ENCODE results near the gene ZNF740.
"Not testable (repeated sequence)": the region's sequence is repeated elsewhere in the genome, so short reads cannot be mapped to it uniquely, and the experiment has no call there.

ZNF740 gene, protein sequence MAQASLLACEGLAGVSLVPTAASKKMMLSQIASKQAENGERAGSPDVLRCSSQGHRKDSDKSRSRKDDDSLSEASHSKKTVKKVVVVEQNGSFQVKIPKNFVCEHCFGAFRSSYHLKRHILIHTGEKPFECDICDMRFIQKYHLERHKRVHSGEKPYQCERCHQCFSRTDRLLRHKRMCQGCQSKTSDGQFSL

DNA sequence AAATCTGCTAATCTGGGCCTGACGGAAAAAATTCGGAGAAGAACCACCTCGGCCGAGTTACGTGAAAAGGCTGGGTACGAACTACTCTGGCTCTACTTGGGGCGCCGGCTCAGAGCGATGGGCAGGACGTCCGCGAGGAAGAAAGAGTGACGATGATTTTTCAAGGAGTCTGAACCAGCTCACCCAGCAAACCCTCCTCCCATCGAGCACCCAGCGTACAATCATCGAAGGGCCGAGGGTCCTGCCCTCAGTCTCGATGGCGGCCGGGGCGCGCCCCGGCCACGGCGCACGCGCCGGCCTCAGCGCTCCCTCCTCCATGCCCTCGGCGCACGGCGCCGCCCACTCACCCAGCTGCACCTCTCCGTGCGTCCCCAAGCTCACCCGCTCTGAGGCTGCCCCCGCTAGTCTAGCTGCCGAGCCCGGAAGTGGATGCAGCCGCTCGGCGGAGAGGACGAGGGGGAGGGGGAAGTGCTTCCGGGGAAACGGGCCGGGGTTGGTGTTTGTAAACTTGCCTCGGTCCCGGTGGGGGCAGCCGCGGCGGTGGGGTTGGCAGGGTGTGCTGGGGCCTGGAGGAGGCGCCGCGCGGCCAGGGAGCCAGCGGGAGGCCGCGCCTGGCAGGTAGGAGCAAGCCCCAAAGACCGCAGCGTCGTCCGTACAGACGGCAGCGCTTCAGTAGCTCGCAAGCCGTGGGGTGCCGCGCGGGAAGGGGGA is at the start of gene ZNF740, which contains the start of gene CSAD:
Gene ZNF740 (plus strand): TSS at position 503 of the 711 bp plus-strand sequence. CDS start 1,262 bp downstream, outside the sequence.
Gene CSAD (minus strand): TSS at position 706 of the 711 bp plus-strand sequence. CDS start 7,455 bp downstream, outside the sequence.
- DNase-seq (ENCODE audit: low spot score), result peak; percentile 98

DNA sequence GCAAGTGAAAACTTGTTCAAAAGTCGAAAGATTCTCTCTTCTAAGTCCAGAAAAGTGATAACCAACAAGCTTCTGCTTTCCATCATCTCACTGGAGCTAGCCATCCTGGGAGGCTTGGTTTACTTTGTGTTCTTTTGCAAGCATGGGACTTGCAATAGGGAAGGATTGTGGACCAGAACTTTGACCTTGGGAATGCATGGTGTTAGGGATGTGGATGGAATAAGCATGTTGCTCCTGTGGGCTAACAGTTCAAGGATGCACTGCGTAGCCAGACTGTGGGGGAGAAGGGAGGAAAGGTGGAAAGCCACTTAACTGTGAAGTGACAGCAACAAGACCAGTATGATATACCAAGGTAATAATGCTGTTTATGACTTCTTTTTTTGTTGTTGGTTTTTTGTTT is 48.7 kb upstream of the ZNF740 start:
- DNase-seq (ENCODE audit: low spot score), result no peak

DNA sequence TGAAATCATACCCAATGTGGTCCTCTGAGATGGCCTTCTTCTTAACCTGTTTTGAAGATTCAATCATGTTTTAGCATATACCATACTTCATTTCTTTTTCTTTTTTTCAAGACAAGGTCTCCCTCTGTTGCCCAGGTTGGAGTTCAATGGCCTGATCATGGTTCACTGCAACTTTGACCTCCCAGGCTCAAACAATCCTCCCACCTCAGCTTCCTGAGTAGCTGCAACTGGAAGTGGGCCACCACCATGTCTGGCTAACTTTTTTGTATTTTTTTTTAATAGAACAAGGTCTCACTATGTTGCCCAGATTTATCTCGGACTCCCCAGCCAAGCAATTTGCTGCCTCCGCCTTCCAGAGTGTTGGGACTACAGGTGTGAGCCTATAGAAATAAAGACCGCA is 46.8 kb upstream of the ZNF740 start:
- no peak for DNase-seq (ENCODE audit: low spot score)

DNA sequence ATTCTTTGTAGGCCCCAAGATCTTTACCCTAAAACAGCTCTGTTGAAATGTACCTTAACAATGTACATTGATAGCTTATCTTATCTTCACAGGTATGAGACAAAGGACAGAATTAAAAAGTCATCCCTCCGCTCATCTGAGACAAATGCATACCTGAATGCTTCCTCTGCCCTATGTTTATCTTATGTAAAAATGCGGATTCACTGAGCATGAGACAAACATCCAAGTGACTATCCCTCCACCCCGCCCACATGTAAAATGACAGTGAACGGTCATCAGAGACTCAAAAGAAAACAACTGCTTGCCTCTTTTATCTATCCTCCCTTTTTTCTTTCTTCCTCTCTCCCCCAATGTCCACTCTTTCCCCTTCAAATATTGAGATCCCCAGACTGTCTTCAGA is 37.2 kb upstream of the ZNF740 start:
- DNase-seq (ENCODE audit: low spot score), result no peak

DNA sequence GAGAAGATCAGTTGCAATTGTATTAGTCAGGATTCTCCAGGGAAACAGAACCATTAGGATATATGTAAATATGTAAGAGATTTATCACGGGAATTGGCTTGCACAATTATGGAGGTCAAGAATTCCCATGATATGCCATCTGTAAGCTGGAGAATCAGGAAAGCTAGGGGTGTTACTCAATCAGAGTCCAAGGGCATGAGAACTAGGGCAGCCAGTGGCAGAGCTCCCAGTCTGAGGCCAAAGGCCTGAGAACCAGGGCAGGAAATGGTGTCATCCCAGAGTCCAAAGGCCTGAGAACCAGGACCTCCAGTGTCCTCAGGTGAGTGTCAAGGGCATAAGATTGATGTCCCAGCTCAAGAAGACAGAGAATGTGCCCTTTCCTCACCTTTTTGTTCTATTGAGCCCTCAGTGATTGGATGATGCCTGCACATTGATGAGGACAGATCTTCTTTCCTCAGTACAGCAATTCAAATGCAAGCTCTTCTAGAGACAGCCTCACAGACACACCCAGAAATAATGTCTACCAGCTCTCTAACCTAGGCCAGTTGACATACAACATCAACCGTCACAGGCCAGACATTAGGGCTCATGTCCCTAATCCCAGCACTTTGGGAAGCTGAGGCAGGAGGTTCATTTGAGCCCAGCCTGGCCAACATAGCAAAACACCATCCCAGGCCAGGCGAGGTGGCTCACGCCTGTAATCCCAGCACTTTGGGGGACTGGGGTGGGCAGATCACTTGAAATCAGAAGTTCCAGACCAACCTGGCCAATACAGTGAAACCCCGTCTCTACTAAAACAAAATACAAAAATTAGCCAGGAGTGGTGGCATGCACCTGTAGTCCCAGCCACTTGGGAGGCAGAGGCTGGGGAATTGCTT is 34.9 kb upstream of the ZNF740 start:
- DNase-seq (ENCODE audit: low spot score), result no peak

DNA sequence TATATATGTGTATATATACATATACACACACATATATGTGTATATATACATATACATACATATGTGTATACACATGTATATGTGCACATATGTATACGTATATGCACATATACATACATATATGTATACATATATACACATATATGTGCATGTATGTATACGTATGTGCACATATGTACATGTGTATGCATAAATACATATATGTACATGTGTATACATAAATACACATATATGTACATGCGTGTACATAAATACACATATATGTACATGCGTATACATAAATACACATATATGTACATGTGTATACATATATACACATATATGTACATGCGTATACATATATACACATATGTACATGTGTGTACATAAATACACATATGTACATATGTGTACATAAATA is 33.3 kb upstream of the ZNF740 start:
- no peak for DNase-seq (ENCODE audit: low spot score)

DNA sequence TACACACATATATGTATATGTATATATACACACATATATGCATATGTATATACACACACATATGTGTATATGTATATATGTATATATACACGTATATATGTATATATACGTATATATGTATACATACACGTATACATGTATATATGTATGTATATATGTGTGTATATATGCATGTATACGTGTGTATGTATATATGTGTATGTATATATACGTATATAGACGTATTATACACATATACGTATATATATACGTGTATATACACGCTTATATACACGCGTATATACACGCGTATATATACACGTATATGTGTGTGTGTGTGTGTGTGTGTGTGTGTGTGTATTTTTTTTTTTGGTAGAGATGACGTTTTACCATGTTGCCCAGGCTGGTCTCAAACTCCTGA is 32.9 kb upstream of the ZNF740 start:
- no peak for DNase-seq (ENCODE audit: low spot score)

DNA sequence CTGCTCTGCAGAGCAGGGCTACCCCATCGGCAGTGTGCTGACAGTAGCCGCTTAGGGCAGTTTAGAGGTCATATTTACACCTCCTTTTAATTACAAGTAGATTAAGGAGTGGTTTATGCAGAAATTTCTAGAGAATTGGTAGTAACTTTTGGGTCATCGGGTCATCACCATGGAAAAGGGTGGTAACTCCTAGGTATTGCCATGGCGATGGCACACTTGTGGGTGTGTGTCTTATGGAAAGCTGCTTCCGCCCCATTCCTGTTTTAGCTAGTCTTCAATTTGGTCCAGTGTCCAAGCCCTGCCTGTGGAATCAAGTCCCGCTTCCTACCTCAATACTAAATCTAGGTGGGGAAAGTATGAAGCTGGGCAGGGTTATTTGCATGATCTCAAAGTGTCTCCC is 29.5 kb upstream of the ZNF740 start:
- no peak for DNase-seq (ENCODE audit: low spot score)

DNA sequence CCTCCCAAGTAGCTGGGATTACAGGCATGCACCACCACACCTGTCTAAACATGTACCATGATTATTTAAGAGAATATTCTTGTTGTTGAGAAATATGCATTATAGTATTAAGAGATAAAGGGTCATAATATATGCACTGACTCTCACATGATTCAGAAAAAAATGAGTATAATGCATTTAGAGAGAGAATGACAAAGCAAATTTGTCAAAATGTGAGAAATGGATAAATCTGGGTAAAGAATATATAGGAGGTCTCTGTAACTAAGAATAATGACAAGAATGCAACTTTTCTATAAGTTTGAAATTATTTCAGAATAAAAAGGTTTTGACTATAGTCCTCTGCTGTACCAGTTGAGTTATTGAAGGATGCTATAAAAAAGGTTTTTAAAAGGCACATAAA is 28.1 kb upstream of the ZNF740 start:
- DNase-seq (ENCODE audit: low spot score), result no peak

DNA sequence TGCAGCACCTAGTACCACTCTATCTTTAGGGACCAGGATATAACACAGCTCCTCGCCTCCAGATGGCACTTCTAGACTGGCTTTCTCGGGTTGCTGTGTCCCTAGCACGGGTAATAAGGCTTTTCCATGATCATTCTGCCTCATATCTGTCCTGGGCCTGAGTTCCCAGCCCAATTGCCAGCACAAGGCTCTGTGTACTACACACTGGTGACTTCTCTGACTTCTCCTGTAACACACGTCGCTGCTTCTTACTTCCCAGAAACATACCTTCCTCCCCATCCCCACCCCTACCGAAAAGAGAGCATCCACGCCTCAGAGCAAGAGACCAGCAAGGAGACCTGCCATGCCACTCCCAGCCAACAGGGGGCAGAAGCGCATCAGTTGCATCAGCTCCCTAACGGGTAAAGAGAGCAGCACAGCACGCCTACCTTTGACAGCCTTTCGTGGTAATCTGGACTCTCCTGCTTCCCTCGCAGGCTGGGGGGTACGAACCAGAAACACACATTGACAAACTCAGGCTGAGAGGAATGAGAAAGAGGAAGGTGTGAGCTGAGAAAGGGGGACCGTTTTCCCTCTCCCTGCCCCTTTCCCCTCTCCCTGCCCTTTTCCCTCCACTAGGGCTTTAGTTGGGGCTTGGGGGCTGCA is 21.2 kb upstream of the ZNF740 start:
- DNase-seq (ENCODE audit: low spot score), result peak; percentile 92

DNA sequence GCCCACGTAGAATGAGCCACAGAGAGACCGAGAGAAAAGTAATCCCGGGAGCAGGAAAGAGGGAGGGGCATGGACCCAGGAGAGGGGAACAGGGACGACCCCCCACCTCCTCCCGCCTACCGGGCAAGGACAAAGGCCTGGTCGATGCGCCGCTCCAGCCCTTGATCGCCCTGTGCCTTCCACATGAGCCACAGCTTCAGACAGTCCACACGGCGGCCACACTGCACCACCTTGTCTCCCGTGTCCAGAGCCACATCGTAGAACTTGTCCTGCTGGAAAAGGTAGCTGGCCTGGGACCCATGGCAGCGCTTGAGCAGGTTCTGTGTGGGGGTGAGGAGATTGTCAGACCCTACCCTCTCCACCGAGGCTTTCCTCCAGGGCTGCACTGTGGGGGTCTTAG is 20.5 kb upstream of the ZNF740 start:
- DNase-seq (ENCODE audit: low spot score), result no peak

DNA sequence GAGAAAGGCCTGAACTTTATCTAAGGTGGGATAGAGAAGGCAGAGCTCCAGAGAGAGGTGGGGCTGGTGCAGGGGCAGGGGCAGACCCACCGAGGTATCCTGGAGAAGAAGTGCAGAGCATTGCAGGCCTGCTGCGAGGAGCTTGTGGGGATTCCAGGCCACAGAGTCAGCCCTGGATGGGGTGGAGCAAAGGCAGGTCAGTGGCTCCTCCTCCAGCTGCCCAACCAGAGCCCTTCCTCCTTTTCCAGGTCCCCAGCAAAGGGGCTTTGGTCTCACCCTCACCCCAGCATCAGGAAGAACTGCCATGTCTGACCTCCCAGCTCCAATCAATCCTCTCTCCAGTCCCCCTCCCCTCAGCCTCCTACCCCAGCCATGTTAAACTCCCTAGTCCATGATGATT is 19.8 kb upstream of the ZNF740 start:
- DNase-seq (ENCODE audit: low spot score), result no peak

DNA sequence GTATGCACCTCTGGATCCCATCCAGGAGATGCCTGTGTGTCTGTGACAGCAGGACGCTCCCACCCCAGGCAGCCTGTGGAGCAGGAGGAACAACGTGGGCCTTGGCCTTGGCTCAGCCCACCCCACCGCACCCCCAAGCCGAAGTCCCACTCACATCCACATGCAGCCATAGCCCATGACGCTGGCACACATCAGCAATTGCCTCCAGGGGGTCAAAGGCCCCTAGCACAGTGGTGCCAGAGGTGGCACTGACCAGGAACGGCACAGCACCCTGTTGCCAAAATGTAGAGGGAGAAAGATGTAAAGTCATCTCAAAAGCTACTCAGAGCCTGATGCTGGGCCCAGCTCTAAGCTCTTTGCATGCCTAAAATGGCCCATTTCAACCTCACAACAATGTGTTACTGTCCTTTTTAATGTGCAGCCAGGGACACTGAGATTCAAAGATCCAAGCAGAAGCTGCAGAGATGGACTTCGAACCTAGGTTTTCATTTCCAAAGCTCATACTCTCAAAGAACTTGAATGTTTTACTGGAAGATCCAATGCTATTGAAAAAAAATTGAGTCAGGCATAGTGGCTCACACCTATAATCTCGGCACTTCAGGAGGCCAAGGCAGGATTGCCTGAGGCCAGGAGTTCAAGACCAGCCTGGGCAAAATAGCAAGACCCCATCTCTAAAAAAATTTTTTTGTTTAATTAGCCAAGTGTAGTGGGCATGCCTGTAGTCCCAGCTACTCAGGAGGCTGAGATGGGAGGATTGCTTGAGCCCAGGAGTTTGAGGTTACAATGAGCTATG is 19.2 kb upstream of the ZNF740 start:
- no peak for DNase-seq (ENCODE audit: low spot score)

DNA sequence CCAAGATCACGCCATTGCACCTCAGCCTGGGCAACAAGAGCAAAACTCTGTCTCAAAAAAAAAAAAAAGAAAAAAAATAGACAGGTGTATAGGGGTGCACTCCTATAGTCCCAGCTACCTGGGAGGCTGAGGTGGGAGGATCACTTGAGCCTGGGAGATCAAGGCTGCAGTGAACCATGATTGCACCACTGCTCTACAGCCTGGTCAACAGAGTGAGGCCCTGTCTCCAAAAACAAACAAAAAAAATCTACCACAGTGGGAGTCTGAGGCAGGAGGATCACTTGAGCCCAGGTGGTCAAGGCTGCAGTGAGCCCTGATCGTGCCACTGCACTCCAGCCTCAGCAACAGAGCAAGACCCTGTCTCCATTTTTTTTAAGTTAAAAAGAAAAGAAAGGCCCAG is 17.5 kb upstream of the ZNF740 start:
- DNase-seq (ENCODE audit: low spot score), result not testable (repeated sequence)

DNA sequence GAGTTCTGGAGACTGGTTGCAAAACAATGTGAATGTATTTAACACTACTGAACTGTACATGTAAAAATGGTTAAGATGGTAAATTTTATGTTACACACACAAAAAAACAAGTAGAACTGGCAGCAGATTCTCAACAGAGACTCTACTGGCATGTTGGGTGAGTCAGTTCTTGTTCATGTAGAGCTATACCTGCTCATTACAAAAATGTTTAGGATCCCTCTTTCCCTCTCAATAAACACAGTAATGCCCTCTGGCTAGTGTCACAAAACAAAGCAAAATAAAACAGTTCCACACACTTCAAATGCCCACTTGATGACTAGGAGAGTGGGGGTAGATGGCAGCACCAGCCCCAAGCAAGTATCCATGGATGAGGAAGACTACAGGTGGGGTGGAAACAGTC is 13.7 kb upstream of the ZNF740 start:
- no peak for DNase-seq (ENCODE audit: low spot score)

DNA sequence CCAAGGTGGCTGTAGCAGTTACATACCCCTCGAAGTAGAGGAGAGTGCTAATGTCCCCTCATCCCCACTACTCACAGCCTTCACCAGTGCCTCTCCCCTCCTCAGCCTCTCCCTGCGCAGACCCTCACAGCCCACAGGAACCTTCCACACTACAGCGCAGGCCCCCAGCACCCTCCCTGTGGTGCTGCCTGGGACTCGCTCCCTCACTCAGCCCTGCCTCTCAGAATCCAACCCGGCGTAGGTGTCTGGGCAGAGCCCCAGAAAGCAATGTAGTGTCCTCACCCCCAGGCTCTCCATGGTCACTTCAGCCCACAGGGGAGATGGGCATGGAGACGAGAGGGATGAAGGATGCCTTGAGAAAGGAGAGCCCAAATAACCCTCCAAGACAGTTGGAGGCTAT is 10.9 kb upstream of the ZNF740 start:
- DNase-seq (ENCODE audit: low spot score), result no peak

DNA sequence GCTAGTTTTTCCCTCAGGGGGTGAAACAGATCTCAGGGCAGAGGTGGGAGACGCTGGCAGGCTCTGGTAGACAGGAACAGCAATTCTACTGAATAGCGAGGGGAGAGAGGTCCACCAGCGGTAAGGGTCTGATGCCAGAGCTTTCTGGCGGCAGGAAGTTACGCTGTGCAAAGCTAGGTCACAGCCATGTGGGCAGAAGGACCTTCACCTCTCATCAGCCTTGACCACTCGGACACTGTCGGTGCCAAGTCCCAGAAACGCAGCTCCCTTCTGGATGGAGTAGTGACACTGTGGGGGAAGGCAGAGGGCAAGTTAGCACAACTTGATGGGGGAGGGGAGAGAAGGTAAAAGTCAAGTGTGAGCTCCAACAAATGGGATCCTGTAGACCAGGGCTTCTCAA is 10.3 kb upstream of the ZNF740 start:
- DNase-seq (ENCODE audit: low spot score), result no peak

DNA sequence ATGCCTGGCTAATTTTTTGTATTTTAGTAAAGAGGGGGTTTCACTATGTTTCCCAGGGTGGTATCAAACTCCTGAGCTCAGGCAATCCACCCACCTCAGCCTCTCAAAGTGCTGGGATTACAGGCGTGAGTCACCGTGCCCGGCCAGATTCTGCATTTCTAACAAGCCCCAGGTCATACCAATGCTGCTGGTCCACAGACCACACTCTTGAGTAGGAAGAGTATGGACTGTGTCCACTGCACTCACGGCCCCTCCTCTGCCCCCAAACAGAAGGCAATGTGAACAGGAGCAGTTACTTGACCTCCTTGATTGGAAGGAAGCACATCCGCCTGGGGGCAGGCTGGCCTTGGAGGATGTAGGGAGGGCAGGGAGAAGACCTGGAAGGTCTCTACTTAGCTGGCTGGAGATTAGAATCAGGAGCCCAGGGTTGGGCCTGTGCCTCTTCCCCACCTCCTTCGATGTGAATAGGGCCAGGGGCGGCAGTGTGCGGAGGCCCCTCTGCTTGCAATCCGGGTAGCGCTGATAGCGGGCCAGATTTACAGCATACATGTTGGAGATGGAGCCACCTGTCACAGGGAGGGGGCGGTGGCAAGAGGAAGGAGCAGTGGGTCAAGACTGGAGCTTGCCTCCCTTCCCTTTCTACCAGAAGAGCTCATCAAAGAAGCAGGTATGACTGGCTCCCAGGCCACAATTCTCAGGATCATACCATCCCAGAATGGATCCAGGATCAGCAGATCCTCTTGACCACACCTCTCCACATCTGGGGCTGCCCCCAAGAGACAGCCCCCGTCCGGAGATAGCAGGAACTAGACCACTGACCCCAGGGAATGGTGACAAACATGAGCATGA is 9.4 kb upstream of the ZNF740 start:
- DNase-seq (ENCODE audit: low spot score), result no peak

DNA sequence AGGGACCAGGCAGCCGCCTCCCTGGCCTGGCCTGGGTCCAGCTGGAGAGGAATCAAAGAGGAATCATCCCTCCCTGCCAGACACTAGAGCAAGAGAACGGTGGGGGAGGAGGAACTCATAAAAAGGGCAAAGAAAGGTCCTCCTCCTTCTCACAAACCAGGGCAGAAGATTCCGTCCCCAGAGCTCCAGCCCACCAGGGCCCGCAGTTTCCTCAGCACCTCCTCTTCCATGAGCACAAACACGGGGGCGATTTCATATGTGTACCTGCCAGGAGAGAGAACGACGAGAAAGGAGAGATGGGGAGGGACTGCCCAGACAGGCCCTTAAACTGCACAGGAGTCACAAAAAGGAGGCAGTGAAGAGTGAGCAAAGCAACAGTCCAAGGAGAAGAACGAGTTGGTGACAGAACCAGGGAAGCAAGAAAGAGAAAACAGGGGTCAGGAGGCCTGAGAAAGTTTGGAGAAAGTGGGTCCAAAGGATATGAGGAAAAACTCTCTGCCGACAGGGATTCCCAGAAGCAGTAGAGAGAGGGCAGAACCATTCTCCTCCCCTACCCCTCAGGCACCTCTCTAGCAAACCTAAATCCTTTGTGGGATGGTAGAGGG is 8.7 kb upstream of the ZNF740 start:
- no peak for DNase-seq (ENCODE audit: low spot score)

DNA sequence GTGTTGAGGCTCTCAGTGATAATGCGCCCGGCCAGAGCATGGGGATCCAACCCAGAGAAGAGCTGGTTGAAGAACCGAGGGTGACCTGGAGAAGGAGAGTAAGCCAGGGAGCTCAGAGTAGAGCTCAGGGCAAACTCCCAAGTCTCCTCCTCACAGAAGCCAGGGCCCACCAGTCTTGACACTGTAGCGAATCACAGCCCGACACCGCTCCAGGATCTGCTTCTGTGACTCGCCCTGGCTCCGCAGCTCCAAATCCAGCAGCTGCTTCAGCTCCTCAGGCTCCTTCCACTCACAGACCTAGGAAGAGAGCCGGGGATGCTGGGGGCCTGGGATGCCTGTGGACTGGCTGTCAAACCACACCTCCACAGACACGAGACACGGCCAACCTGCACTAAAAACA is 8.2 kb upstream of the ZNF740 start:
- DNase-seq (ENCODE audit: low spot score), result no peak
